K562 (cell line): ENCODE data around the gene HS2ST1. TPM values are rescaled to one million over a fixed set of nuclear protein-coding genes. Genes with fewer than 3 reads are reported as not detected.

ENCODE experiments used
- ATAC-seq: fragments of 200-7000 bp; cut with Tn5 transposase; 3 replicates; pipeline ENCODE4 v1.9.1; 2020; ENCODE audit warnings: moderate library complexity
- BruUV-seq: library from RNA; stranded (reverse); fragments of 400-500 nt; replicated peaks from 2 replicates; lab custom pipeline; 2021; lab: Mats Ljungman, UMichigan
- CTCF ChIA-PET: fragments of 300-600 bp; formaldehyde crosslinking; extraction: SDS; loops from one replicate; lab custom pipeline; 2021; ENCODE audit warnings: low intra/inter-chr PET ratio; lab: Yijun Ruan, JAX
- POLR2A ChIA-PET: fragments of 300-600, 350-650 bp; sonication (Branson Sonifier 250); formaldehyde crosslinking; extraction: SDS; loops from one replicate; lab custom pipeline; 2021; ENCODE audit warnings: antibody characterized with exemption, inconsistent platforms; lab: Yijun Ruan, JAX
- DNase-seq, 4 experiments: peaks; one replicate each; pipeline versions ENCODE4 v3.0.0 to v3.0.0-alpha.2; 2011 to 2018; ENCODE audit warnings: low spot score in 3 of 4, mixed read lengths in 3 of 4; ENCODE audit errors: extremely low read depth in 1 of 4
- FAIRE-seq: peaks from 2 replicates; lab custom pipeline; 2011; peaks lifted over from hg19 to GRCh38; lab: Jason Lieb, UNC
- H2AFZ ChIP-seq: 2 replicates; pipeline ENCODE4 v1.6.0; 2011; ENCODE audit warnings: low read depth, low read length, control low read depth, inconsistent platforms
- H3K27ac ChIP-seq: fragments of 200-600 bp; 3 replicates; pipeline ENCODE4 v1.8.0; 2011; ENCODE audit warnings: low read depth, mild to moderate bottlenecking, control low read depth, inconsistent platforms, low read length, moderate library complexity, mixed read lengths; ENCODE audit errors: extremely low read depth
- H3K27me3 ChIP-seq, 2 experiments: fragments of 300-600 bp in 1 of 2; 2 replicates in 1 of 2; 3 replicates in 1 of 2; pipeline versions ENCODE4 v1.6.0 to v1.8.0; 2011; ENCODE audit warnings: inconsistent platforms in 2 of 2, low read length in 2 of 2, mild to moderate bottlenecking in 1 of 2, mixed read lengths in 1 of 2, moderate library complexity in 1 of 2; ENCODE audit not compliant: control insufficient read depth in 2 of 2, insufficient read depth in 2 of 2
- H3K36me3 ChIP-seq: fragments of 300-600 bp; 3 replicates; pipeline ENCODE4 v1.8.0; 2011; ENCODE audit warnings: mild to moderate bottlenecking, low read length, inconsistent platforms; ENCODE audit not compliant: control insufficient read depth, insufficient read depth
- H3K4me1 ChIP-seq, 2 experiments: fragments of 200-600 bp in 1 of 2; replicated peaks in 1 of 2; 2 replicates in 1 of 2; 3 replicates in 1 of 2; pipeline versions ENCODE4 v1.5.1 to v1.8.0; 2011; ENCODE audit warnings: inconsistent platforms in 2 of 2, low read length in 2 of 2, mild to moderate bottlenecking in 1 of 2, mixed read lengths in 1 of 2, moderate library complexity in 1 of 2; ENCODE audit not compliant: control insufficient read depth in 2 of 2, insufficient read depth in 2 of 2
- H3K4me2 ChIP-seq: 2 replicates; pipeline ENCODE4 v1.6.1; 2011; ENCODE audit warnings: low read length, control low read depth, inconsistent platforms, mixed read lengths; ENCODE audit not compliant: insufficient read depth
- H3K4me3 ChIP-seq: fragments of 200-600 bp; sonication (generic), shearing (Covaris generic); 2 replicates; pipeline ENCODE4 v1.5.1; 2016; ENCODE audit warnings: control low read depth, inconsistent platforms
- H3K79me2 ChIP-seq: fragments of 200-600 bp; 3 replicates; pipeline ENCODE4 v1.8.0; 2011; ENCODE audit warnings: low read length, inconsistent platforms; ENCODE audit not compliant: control insufficient read depth, insufficient read depth
- H3K9ac ChIP-seq, 2 experiments: 2 replicates each; pipeline versions ENCODE4 v1.6.0 to v1.6.1; 2011; ENCODE audit warnings: low read depth in 2 of 2, low read length in 2 of 2, control low read depth in 1 of 2, inconsistent platforms in 1 of 2, mild to moderate bottlenecking in 1 of 2, mixed read lengths in 1 of 2; ENCODE audit not compliant: insufficient read depth in 1 of 2
- H3K9me1 ChIP-seq: one replicate; pipeline ENCODE4 v1.6.0; 2011; ENCODE audit warnings: inconsistent platforms, mild to moderate bottlenecking, low read length, moderate library complexity; ENCODE audit not compliant: control insufficient read depth, insufficient read depth
- H3K9me3 ChIP-seq: replicated peaks from 2 replicates; pipeline ENCODE4 v1.5.1; 2011; ENCODE audit warnings: low read depth, low read length, inconsistent platforms; ENCODE audit not compliant: control insufficient read depth, insufficient read depth
- H4K20me1 ChIP-seq: replicated peaks from 2 replicates; pipeline ENCODE4 v1.6.1; 2011; ENCODE audit warnings: low read length, inconsistent platforms, mixed read lengths; ENCODE audit not compliant: control insufficient read depth, insufficient read depth
- ADNP ChIP-seq: fragments of 200-800 bp; sonication (Bioruptor generic); IDR thresholded peaks from 2 replicates; pipeline ENCODE4 v1.6.1; 2016; ENCODE audit warnings: missing genetic modification characterization, missing compliant biosample characterization
- ARNT ChIP-seq, 2 experiments: fragments of 450-650 bp; IDR thresholded peaks; 2 replicates each; pipeline ENCODE4 v1.6.1; 2016; ENCODE audit warnings: mild to moderate bottlenecking in 1 of 2
- BRF1 ChIP-seq: IDR thresholded peaks from 3 replicates; pipeline ENCODE4 v1.6.1; 2011; ENCODE audit warnings: borderline replicate concordance, mild to moderate bottlenecking; ENCODE audit not compliant: insufficient read length; ENCODE audit errors: extremely low read depth
- ESRRA ChIP-seq: fragments of 450-650 bp; IDR thresholded peaks from 2 replicates; pipeline ENCODE4 v1.6.1; 2014; ENCODE audit warnings: low read depth, mild to moderate bottlenecking, moderate library complexity, borderline replicate concordance
- HIVEP1 ChIP-seq: fragments of 250-450 bp; sonication (Bioruptor Pico); IDR thresholded peaks from 2 replicates; pipeline ENCODE4 v1.4.0; 2020; ENCODE audit warnings: mild to moderate bottlenecking
- NCOA1 ChIP-seq: fragments of 450-650 bp; IDR thresholded peaks from 2 replicates; pipeline ENCODE4 v1.6.1; 2016; ENCODE audit warnings: low read depth
- SIN3A ChIP-seq, 2 experiments: fragments of 150-350 bp in 1 of 2; IDR thresholded peaks; 2 replicates each; pipeline ENCODE4 v1.6.1; 2011 to 2016; ENCODE audit warnings: borderline replicate concordance in 2 of 2, low read depth in 2 of 2, low read length in 2 of 2, mild to moderate bottlenecking in 2 of 2, moderate library complexity in 2 of 2; ENCODE audit not compliant: control insufficient read depth in 1 of 2
- TEAD4 ChIP-seq, 2 experiments: sonication (generic) in 1 of 2; formaldehyde crosslinking in 1 of 2; IDR thresholded peaks; 2 replicates each; pipeline versions ENCODE4 v1.6.1 to v1.8.0; 2012 to 2022; ENCODE audit warnings: borderline replicate concordance in 1 of 2, inconsistent platforms in 1 of 2, low read length in 1 of 2, mild to moderate bottlenecking in 1 of 2, missing genetic modification reagents in 1 of 2
- ZEB2 ChIP-seq: fragments of 450-650 bp; IDR thresholded peaks from 2 replicates; pipeline ENCODE4 v1.6.1; 2016
- ZNF12 ChIP-seq: sonication (generic); formaldehyde crosslinking; IDR thresholded peaks from 2 replicates; pipeline ENCODE4 v1.4.0; 2020; ENCODE audit warnings: mild to moderate bottlenecking, missing genetic modification reagents
- in situ Hi-C: fragments of 300-500 bp; cut with MboI; formaldehyde crosslinking; loops from 4 replicates; pipeline ENCODE4 v1.15.0; 2018; ENCODE audit warnings: inconsistent platforms, mixed read lengths
- intact Hi-C: fragments of 100-400 bp; cut with micrococcal nuclease; formaldehyde crosslinking; loops from 2 replicates; pipeline ENCODE4 v1.14.2; 2022
- polyA plus RNA-seq, 8 experiments: library from polyadenylated mRNA; depleted of rRNA in 4 of 8; stranded (reverse) in 5 of 8; unstranded in 3 of 8; fragments of >200 nt; fragmentation: Nextera tagmentation in 2 of 8; fragmentation: Illumina TruSeq in 1 of 8; extraction: Ambion mirVana in 2 of 8; extraction: Trizol in 1 of 8; gene quantifications; 2 replicates each; pipeline versions ENCODE4 v1.2.1 to v1.2.3, GENCODE V29; 2011 to 2014; ENCODE audit warnings: inconsistent platforms in 1 of 8, missing spikeins in 1 of 8
- total RNA-seq, 7 experiments: library from RNA; depleted of rRNA in 6 of 7; stranded (reverse); fragments of >200 nt in 6 of 7; fragmentation: Illumina TruSeq in 2 of 7; extraction: Trizol in 2 of 7; gene quantifications; 2 replicates each; pipeline versions ENCODE4 v1.2.1 to v1.2.3, GENCODE V29; 2011 to 2021; ENCODE audit warnings: low replicate concordance in 1 of 7
- TF ChIP-seq, protein P1 (sequence below): fragments of 250-450 bp; sonication (Bioruptor Pico); IDR thresholded peaks from 2 replicates; pipeline ENCODE4 v1.8.0; 2022; ENCODE audit warnings: inconsistent platforms, mild to moderate bottlenecking, moderate library complexity, borderline replicate concordance
- TF ChIP-seq, protein P2 (sequence below): sonication (generic); formaldehyde crosslinking; IDR thresholded peaks from 2 replicates; pipeline ENCODE4 v1.5.0; 2020; ENCODE audit warnings: missing genetic modification reagents
- TF ChIP-seq, protein P3 (sequence below): sonication (generic); formaldehyde crosslinking; IDR thresholded peaks from 2 replicates; pipeline ENCODE4 v1.4.0; 2020; ENCODE audit warnings: mild to moderate bottlenecking, missing genetic modification reagents
- TF ChIP-seq, protein P4 (sequence below): fragments of 450-650 bp; IDR thresholded peaks from 2 replicates; pipeline ENCODE4 v1.6.1; 2017; ENCODE audit warnings: mild to moderate bottlenecking, moderate library complexity

The HS2ST1 gene
- total and polyA plus RNA-seq, 9 of the 15 experiments (the other 6 are each of a cell fraction or from before 2014, with no cell fraction given) = 7.7 to 43.3 (median 25.8) TPM

DNA sequence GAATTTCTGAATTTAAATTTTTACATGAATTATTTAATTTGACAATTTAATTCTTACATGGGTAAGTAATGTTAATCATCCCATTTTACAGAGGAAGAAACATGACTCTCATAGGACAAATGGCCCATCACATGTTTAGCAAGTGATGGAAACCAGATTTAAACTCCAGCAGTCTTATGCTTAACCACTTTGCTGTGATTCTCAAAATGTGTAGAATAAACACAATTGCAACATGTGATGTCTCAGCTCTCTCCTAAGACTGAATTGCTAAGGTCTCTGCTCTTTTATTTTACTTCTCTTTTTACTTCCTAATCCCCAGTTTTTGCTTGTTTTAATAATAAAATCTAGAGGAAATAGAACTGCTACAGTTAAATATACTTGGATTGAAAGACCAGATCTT, 42.8 kb downstream of the HS2ST1 start:
- CTCF ChIA-PET = no interaction called here
- Histone ChIP-seq H3K27ac (no peak overlapping the region), H4K20me1 (no peaks in the 10 kb centered on the region), H3K4me2 (no peak overlapping the region), H3K27me3 (no peaks in the 10 kb centered on the region), H3K9me3 (no peaks in the 10 kb centered on the region; the same call in 1 of the 2 replicates), H3K4me3 (no peak overlapping the region), H3K4me1 (peaks cover 0 to 9% of the 10 kb centered on the region in 2 experiments; a peak in 2 of 5 replicates), H3K36me3 (peaks cover 7% of the 10 kb centered on the region; the same call in 1 of the 3 replicates), H3K79me2 (peaks cover 82% of the 10 kb centered on the region), H3K9ac (no peak overlapping the region), H3K9me1 (no peaks in the 10 kb centered on the region), H2AFZ (no peak overlapping the region)
- no peak for FAIRE-seq
- intact Hi-C loops = no loop called here
- DNase-seq = no peak
- no peak for TF ChIP-seq ADNP (tag)
- TF ChIP-seq, protein P1, sequence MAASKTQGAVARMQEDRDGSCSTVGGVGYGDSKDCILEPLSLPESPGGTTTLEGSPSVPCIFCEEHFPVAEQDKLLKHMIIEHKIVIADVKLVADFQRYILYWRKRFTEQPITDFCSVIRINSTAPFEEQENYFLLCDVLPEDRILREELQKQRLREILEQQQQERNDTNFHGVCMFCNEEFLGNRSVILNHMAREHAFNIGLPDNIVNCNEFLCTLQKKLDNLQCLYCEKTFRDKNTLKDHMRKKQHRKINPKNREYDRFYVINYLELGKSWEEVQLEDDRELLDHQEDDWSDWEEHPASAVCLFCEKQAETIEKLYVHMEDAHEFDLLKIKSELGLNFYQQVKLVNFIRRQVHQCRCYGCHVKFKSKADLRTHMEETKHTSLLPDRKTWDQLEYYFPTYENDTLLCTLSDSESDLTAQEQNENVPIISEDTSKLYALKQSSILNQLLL (CRISPR knock-in tag) = no peak
- TF ChIP-seq HIVEP1 (CRISPR knock-in tag) = no peak
- no peak for TF ChIP-seq SIN3A (IDR thresholded peaks at IDR 0.05; ENCODE audit: borderline replicate concordance in 2 of 2, control insufficient read depth in 1 of 2, low read depth in 2 of 2, low read length in 2 of 2)
- no peak for TF ChIP-seq BRF1
- TF ChIP-seq TEAD4 (IDR thresholded peaks at IDR 0.05; ENCODE audit: low read length) = no peak
- no peak for TF ChIP-seq TEAD4 (CRISPR knock-in tag; IDR thresholded peaks at IDR 0.05; ENCODE audit: borderline replicate concordance)
- TF ChIP-seq, protein P2, sequence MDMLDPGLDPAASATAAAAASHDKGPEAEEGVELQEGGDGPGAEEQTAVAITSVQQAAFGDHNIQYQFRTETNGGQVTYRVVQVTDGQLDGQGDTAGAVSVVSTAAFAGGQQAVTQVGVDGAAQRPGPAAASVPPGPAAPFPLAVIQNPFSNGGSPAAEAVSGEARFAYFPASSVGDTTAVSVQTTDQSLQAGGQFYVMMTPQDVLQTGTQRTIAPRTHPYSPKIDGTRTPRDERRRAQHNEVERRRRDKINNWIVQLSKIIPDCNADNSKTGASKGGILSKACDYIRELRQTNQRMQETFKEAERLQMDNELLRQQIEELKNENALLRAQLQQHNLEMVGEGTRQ (CRISPR knock-in tag) = no peak
- TF ChIP-seq, protein P3, sequence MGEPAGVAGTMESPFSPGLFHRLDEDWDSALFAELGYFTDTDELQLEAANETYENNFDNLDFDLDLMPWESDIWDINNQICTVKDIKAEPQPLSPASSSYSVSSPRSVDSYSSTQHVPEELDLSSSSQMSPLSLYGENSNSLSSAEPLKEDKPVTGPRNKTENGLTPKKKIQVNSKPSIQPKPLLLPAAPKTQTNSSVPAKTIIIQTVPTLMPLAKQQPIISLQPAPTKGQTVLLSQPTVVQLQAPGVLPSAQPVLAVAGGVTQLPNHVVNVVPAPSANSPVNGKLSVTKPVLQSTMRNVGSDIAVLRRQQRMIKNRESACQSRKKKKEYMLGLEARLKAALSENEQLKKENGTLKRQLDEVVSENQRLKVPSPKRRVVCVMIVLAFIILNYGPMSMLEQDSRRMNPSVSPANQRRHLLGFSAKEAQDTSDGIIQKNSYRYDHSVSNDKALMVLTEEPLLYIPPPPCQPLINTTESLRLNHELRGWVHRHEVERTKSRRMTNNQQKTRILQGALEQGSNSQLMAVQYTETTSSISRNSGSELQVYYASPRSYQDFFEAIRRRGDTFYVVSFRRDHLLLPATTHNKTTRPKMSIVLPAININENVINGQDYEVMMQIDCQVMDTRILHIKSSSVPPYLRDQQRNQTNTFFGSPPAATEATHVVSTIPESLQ (CRISPR knock-in tag) = no peak
- no peak for TF ChIP-seq ZEB2
- TF ChIP-seq NCOA1 = no peak
- TF ChIP-seq ZNF12 (CRISPR knock-in tag) = no peak
- TF ChIP-seq ESRRA = no peak
- TF ChIP-seq, protein P4, sequence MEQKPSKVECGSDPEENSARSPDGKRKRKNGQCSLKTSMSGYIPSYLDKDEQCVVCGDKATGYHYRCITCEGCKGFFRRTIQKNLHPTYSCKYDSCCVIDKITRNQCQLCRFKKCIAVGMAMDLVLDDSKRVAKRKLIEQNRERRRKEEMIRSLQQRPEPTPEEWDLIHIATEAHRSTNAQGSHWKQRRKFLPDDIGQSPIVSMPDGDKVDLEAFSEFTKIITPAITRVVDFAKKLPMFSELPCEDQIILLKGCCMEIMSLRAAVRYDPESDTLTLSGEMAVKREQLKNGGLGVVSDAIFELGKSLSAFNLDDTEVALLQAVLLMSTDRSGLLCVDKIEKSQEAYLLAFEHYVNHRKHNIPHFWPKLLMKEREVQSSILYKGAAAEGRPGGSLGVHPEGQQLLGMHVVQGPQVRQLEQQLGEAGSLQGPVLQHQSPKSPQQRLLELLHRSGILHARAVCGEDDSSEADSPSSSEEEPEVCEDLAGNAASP = no peak
- TF ChIP-seq ARNT (IDR thresholded peaks at IDR 0.05) = no peak
- POLR2A ChIA-PET = interaction anchor here (0.9 kb wide), 1 partner anchor 24 kb away, joined by 3 read pairs; no protein-coding TSS in a partner anchor
- in situ Hi-C loops = no loop called here
- BruUV-seq = no TSS peak
- no peak for ATAC-seq
